HG03469 (cell line): Measurements from ENCODE around the gene PDGFA.

Source experiments
- ATAC-seq: cut with Tn5 transposase; IDR thresholded peaks from one replicate; pipeline ENCODE4 v1.9.1; 2021; ENCODE audit warnings: mild to moderate bottlenecking, moderate library complexity, moderate number of reproducible peaks; ENCODE audit not compliant: unreplicated experiment

Gene PDGFA

DNA sequence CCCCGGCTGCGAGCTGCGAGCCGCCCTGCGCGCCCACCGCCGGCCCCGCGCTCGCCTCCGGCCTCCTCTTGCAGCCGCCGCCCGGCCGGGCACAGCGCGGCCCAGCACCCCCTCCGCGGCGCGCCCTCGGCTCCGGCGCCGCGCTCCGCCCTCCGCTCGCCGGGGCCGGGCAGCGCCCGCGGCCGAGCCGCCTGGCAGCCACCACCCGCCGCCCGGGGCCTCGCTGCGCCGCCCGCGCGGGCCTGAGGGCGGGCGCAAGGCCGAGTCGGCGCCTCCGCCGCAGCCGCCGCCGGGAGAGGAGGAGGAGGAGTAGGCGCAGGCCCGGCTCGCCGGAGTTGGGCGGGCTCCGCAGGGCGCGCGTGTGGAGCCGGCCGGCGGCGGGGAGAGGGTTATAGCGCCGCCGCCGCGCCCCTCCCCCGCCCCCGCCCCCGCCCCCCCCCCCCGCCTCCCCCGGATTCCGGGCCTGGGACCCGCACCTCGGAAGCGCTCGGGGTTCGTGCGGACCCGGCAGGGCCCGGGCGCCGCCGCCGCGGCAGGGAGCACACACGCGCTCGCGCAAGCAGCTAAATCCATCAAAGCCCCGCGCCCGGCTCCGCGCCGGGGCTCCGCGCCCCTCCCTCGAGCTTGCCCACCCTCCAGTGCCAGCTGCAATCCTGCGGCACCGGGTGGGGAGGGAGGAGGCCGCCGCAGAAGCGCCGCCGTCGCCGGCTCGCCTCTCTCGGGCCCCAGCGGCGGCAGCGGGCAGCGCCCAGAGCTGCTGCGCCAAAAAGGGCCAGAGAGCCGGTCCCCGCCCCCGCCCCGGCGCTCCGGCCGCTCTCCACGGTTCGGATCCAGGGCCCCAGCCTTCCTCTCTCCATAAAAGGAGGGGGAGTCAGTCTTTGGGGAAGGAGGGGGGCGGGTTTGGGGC lies at the start of gene PDGFA:
TSS of gene PDGFA (minus strand) at position 363 of the 907 bp plus-strand sequence. CDS start 845 bp downstream, outside the sequence.
- ATAC-seq = no peak

DNA sequence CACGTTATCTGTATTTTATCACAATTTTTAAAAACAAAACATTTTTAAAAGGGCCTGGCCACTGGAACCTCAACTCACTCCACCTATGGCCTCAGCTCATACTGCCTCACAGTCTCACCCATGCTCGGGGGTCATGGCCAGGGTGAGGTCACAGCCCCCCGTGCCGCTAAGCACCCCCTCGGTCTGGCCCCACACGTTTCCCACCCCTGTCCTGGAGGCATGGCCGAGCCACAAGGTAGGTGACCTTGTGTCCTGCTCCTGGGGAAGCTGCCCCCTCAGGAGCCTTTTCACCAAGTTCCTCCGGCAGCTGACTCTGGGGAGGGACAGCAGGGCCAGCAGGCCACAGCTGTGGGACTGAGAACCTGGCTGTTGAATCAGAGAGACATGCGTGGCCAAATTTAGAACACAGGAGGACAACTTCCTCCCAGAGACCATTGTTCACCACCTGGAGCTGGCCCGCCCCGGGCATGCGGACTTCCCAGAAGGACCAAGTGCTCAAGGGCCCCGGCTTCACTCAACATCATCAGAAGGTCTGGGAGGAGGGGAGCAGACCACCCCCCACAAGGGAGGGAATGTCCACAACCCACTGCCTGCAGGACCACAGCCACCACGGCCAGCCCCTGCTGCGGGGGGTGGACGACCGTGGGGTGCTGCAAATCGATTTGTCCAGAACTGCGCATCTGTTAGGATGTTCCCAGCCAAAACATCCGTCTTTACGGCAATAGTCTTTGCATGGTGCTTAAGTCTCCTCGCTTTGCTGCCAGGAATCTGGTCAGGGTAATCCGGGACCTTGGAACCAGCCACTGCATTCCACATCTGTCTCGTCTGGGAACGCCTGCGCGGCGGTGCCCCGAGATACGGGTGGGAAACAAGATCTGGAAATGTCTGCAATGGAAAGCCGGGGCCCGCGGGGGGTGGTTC lies 48.6 kb upstream of the PDGFA start:
- no peak for ATAC-seq

DNA sequence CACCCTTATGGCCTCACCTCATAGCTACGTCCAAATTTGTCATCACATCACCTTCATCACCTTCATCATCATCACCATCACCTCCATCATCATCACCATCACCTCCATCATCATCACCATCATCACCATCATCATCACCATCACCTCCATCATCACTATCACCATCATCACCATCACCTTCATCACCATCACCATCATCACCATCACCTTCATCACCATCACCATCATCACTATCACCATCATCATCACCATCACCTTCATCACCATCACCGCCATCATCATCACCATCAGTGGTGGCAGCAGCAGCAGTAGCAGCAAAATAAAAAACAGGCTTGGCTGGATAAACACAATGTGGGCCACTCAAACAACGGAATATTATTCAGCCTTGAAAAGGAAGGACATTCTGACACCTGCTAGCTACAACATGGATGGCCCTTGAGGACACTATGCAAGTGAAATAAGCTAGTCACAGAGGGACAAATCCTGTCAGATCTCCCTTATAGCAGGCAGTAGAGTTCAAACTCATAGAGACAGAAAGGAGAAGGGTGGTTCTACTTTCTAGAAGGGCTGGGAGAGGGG lies 47.7 kb upstream of the PDGFA start:
- no peak for ATAC-seq

GRCh38 chr7:566100-566499 lies 46.5 kb upstream of the PDGFA start:
- no peak for ATAC-seq

DNA sequence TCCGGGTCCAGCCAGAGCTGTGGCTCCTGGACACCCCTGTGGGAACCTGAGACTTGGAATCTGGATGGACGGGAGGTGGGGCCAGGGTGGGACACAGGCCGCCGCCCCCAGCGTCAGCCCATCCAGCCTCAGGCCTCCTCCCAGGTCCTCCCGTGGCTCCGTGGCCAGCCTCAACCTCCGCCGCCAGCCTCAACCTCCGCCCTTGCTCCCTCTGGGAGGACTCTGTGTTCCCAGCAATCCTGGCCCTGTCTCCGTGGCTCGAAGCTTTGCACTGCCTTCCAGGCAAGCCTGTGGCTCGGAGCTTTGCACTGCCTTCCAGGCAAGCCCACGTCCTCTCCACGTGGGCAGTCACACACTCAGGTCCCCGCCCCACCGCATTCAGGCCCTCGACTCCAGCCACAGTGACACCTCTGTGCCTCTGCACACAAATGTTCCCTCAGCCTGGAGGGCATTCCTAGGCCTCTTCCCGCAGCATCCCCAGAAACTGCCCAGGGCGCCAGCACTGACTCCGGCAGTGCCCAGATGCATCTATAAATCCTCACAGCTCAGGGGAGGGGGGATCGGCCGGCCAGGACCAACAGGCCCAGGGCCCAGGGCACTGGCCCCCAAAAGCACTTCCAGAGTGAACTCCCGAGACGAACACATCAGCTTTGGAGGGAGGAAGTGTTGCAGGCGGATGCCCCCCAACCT lies 44.7 kb upstream of the PDGFA start:
- no peak for ATAC-seq

DNA sequence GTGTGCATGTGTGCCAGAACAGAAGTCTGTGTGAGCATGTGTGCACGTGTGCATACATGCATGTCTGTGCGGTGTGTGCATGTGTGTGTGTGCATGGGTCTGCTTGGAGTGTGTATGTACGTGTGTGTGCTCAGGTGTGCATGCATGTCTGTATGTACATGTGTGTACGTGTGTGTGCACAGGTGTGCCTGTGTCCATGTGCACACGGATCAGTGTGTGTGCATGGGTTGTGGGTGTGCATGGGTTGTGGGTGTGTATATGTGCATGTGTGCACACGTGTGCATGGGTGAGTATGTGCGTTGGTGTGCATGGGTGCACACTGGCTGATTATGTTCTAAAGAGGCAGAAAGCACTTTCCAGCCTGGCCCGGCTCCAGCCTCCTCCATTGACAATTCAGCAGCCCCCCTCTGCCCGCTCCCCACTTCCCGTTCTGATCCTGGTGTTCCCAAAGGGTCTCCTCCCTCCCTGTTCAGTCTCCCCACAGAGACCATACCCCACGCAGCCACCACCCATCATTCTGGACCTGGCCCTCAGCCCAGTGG lies 44.1 kb upstream of the PDGFA start:
- no peak for ATAC-seq

GRCh38 chr7:562789-563628 lies 43.4 kb upstream of the PDGFA start:
- ATAC-seq = no peak

DNA sequence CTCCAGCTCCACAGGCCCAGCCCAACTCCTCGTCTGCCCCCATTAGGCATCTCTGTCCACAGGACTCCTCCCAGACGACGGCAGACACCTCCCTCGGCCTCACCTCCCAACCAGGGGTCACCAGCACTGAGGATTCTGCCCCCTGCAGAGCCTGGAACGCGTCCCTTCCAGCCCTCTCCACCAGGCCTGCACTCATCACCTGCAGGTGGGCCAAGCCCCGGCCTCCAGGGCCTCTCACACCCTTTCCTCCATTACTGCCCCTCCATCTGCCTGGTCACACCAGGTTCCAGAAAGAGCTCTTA lies 42.7 kb upstream of the PDGFA start:
- ATAC-seq = no peak

GRCh38 chr7:561631-562373 lies 42.2 kb upstream of the PDGFA start:
- no peak for ATAC-seq

- ATAC-seq = no peak
Observed at GRCh38 chr7:560966-561630, 41.5 kb upstream of the PDGFA start.

DNA sequence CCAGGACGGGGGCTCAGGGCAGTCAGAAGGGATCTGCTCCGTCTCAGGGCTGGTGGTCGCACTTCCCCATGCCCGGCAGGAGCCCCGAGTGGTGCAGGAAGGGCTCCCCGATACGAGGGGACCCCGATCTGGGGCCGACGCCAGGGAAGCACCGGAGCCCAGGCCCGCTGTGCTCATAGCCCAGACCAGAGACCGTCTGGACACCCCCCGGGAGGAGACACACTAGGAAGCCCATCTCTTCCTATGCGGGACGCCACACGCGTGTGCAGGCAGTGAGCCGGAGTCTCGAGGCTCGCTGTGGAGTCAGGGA lies 39.7 kb upstream of the PDGFA start:
- no peak for ATAC-seq

DNA sequence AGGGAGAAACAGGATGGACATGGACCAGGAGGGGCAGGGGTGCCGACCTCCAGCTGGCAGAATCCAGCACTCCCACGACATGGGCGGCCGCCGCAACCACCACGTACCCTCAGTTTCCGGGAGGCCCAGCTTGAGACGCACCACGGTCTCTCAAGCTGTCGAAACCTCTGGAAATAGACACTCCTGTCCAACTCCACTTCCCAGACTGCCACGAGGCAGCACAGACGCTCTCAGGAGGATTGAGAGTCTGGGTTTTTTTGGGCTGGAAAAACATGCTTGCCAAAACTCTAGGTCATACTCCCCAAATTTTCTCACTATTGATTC lies 37.9 kb upstream of the PDGFA start:
- ATAC-seq = no peak

GRCh38 chr7:556837-557557 lies 37.4 kb upstream of the PDGFA start:
- ATAC-seq = no peak

DNA sequence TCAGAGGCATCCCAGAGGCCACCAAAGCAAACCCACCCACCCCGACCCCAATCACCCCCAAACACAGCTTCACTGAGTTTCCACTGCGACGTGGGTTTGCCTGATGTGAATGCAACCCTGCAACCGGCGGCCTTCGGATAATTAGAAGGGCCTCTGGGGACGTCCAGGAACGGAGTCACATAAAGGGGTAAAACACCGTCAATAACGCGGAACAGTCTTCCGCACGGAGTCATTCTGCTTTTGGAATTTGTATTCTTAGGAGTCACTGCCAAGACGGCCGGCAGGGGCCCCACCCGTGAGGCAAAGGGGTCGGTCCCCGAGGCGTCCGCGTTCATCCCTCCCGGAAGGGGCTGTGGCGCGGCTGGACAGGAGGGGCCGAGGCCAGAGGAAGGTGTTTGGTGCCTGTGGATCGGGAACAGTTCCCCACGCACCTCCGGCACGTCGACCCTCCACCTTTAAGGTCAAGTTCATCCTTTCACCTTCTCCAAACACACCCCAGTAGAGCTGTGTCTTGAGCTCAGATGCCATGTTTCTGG lies 36.7 kb upstream of the PDGFA start:
- no peak for ATAC-seq

- no peak for ATAC-seq
Observed at GRCh38 chr7:555551-556160, 36.0 kb upstream of the PDGFA start.

DNA sequence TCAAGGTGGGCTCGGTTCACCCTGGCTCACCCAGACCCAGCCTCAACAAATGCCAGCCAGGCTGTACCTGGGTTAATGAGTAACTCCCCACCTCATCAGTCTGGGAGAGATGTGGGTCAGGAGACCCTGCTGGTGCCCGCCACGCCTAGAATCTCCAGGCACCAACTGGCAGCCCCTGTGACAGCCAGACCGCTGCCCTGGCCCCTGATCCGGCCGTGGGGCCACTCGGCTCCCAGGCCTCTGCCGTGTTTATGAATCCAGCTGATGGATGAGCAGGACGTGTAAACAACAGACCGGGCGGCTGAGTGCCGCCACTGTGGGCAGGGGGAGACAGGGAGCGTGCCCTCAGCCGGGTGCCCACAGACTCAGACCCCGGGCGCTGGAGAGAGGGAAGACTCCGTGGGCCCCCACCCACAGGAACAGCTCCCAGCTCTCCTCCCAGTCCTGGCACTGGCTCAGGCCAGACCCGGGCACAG lies 34.0 kb upstream of the PDGFA start:
- no peak for ATAC-seq

DNA sequence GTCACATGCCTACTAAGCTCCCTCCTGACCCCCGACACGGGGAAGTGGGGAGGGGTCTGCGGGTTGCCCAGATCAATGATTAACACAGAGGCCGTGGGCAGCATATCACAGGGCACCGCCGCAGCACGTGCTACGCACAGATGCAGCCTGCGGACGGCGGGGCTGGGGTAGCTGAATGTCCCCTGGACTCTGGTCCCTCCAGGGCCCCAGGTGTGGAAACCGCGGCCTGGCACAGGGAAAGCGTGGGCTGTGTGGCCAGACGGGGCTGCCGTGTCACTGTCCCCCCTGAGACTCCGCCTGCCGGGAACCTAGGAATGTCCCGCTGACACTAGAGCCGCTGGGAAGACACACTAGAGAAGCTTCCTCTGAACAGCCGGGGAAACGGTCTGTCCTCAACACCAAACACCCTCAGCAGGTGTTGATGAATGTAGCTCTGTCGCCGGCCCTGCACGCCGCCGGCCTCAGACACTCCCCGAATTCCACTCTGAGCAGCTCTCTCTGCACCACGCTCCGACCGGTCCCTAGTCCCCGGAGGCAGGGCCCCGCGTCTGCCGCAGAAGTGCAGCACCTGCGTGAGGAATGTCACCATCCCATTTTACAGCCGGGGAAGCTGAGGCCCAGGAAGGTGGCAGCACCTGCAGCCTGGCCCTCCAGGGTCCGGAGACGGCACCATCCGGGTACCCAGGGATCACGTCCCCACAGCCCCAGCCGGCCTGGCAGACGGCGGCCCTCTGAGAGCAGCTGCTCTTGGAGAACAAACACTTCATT lies 33.4 kb upstream of the PDGFA start:
- no peak for ATAC-seq
